ENCODE results near the gene NKAIN4.
"Not testable (repeated sequence)": the region's sequence is repeated elsewhere in the genome, so short reads cannot be mapped to it uniquely, and the experiment has no call there.

The NKAIN4 gene

GRCh38 chr20:63257629-63258028 is 3.4 kb upstream of the NKAIN4 start:
- no peak for DNase-seq (ENCODE audit: low read depth, low spot score)

GRCh38 chr20:63256954-63257353 is 2.7 kb upstream of the NKAIN4 start:
- DNase-seq (ENCODE audit: low read depth, low spot score): no peak

- no peak for DNase-seq (ENCODE audit: low read depth, low spot score)
These were observed 1.9 kb upstream of the NKAIN4 start for GRCh38 chr20:63255931-63256704.

- DNase-seq (ENCODE audit: low read depth, low spot score): no peak
These were observed 532 bp upstream of the NKAIN4 start for GRCh38 chr20:63254606-63255384.

GRCh38 chr20:63253438-63254231 is 628 bp downstream of the NKAIN4 start:
- DNase-seq (ENCODE audit: low read depth, low spot score): no peak

GRCh38 chr20:63253065-63253437 is 1.2 kb downstream of the NKAIN4 start:
- no peak for DNase-seq (ENCODE audit: low read depth, low spot score)

GRCh38 chr20:63252284-63252711 is 2.0 kb downstream of the NKAIN4 start:
- DNase-seq (ENCODE audit: low read depth, low spot score): no peak

GRCh38 chr20:63251350-63251749 is 2.9 kb downstream of the NKAIN4 start:
- DNase-seq (ENCODE audit: low read depth, low spot score): not testable (repeated sequence)

- no peak for DNase-seq (ENCODE audit: low read depth, low spot score)
These were observed 4.4 kb downstream of the NKAIN4 start for GRCh38 chr20:63249891-63250290.

- no peak for DNase-seq (ENCODE audit: low read depth, low spot score)
These were observed 5.2 kb downstream of the NKAIN4 start for GRCh38 chr20:63248835-63249591.

- no peak for DNase-seq (ENCODE audit: low read depth, low spot score)
These were observed 6.5 kb downstream of the NKAIN4 start for GRCh38 chr20:63247671-63248228.

GRCh38 chr20:63246490-63247288 is 7.6 kb downstream of the NKAIN4 start:
- no peak for DNase-seq (ENCODE audit: low read depth, low spot score)

GRCh38 chr20:63244468-63244867 is 9.8 kb downstream of the NKAIN4 start:
- no peak for DNase-seq (ENCODE audit: low read depth, low spot score)

- DNase-seq (ENCODE audit: low read depth, low spot score): no peak
These were observed 10.5 kb downstream of the NKAIN4 start for GRCh38 chr20:63243604-63244247.

- no peak for DNase-seq (ENCODE audit: low read depth, low spot score)
These were observed 11.5 kb downstream of the NKAIN4 start for GRCh38 chr20:63242736-63243135.

GRCh38 chr20:63241272-63241671 is 13.0 kb downstream of the NKAIN4 start:
- no peak for DNase-seq (ENCODE audit: low read depth, low spot score)

- DNase-seq (ENCODE audit: low read depth, low spot score): no peak
These were observed 14.3 kb downstream of the NKAIN4 start for GRCh38 chr20:63240004-63240403.

GRCh38 chr20:63239431-63239830 is 14.8 kb downstream of the NKAIN4 start:
- no peak for DNase-seq (ENCODE audit: low read depth, low spot score)

GRCh38 chr20:63238514-63239125 is 15.6 kb downstream of the NKAIN4 start:
- DNase-seq (ENCODE audit: low read depth, low spot score): no peak
